Right lobe of liver (tissue), 4 donors: Measurements from ENCODE around the gene RSBN1L.
A peak's percentile ranks its signal among the peaks of the same experiment; 100 is the strongest.

Source experiments
- CTCF ChIP-seq, 4 donors: fragments of 200-600 bp in 3 of 4; fragments of 450-650 bp in 1 of 4; IDR thresholded peaks; one replicate each; pipeline versions ENCODE4 v1.5.1 to v1.8.0; 2016 to 2022; ENCODE audit warnings: antibody characterized with exemption in 4 of 4, mild to moderate bottlenecking in 2 of 4
- POLR2A ChIP-seq: fragments of 450-650 bp; IDR thresholded peaks from one replicate; pipeline ENCODE4 v1.6.1; 2017; ENCODE audit warnings: antibody characterized with exemption, mild to moderate bottlenecking
- donor health status: DM: no; HTN: no; CAD: no.
- donor health status: DM: no; HTN: no; CAD: no.
- donor health status: DM: no; HTN: yes; CAD: no.

GRCh38 chr7:77657427-77658224, 38.6 kb upstream of the RSBN1L start:
- TF ChIP-seq CTCF (IDR thresholded peaks at IDR 0.05) (peak; percentile 47 to 62 (median 60)), POLR2A (no peak)
